OCI-LY7 (cell line): ENCODE measurements around the gene TPST1. TPM values are rescaled to one million over a fixed set of nuclear protein-coding genes. Genes with fewer than 3 reads are reported as not detected.

Experiments
- BruUV-seq: library from RNA; stranded (reverse); fragments of 400-500 nt; replicated peaks from 2 replicates; lab custom pipeline; 2021; lab: Mats Ljungman, UMichigan
- CTCF ChIA-PET: fragments of 300-600 bp; sonication (Branson Sonifier 250); formaldehyde crosslinking; loops from one replicate; lab custom pipeline; 2022; ENCODE audit warnings: antibody characterized with exemption; ENCODE audit not compliant: unreplicated experiment; lab: Charles Lee
- POLR2A ChIA-PET: fragments of 300-600 bp; sonication (Branson Sonifier 250); formaldehyde crosslinking; loops from one replicate; lab custom pipeline; 2022; ENCODE audit warnings: antibody characterized with exemption; lab: Charles Lee
- DNase-seq: peaks from one replicate; pipeline ENCODE4 v3.0.0-alpha.2; 2015; ENCODE audit warnings: low spot score
- H2AFZ ChIP-seq: fragments of 200-600 bp; sonication (generic), shearing (Covaris generic); 2 replicates; pipeline ENCODE4 v1.6.1; 2014; ENCODE audit warnings: mild to moderate bottlenecking, antibody characterized with exemption, low read length, moderate library complexity
- H3K27ac ChIP-seq: fragments of 200-600 bp; sonication (generic); 2 replicates; pipeline ENCODE4 v1.5.1; 2014; ENCODE audit warnings: mixed run types, low read depth, mild to moderate bottlenecking, moderate library complexity, low read length, inconsistent platforms; ENCODE audit not compliant: poor library complexity, severe bottlenecking
- H3K36me3 ChIP-seq: fragments of 200-600 bp; sonication (generic); 2 replicates; pipeline ENCODE4 v1.6.1; 2014; ENCODE audit warnings: mild to moderate bottlenecking, antibody characterized with exemption, low read length, moderate library complexity, mixed read lengths; ENCODE audit not compliant: insufficient read depth
- H3K4me1 ChIP-seq: fragments of 200-600 bp; sonication (generic); 2 replicates; pipeline ENCODE4 v1.5.1; 2014; ENCODE audit warnings: mild to moderate bottlenecking, low read length; ENCODE audit not compliant: insufficient read depth, poor library complexity, severe bottlenecking
- H3K4me2 ChIP-seq: fragments of 200-600 bp; sonication (generic); 2 replicates; pipeline ENCODE4 v1.6.1; 2014; ENCODE audit warnings: mild to moderate bottlenecking, low read length
- H3K4me3 ChIP-seq: fragments of 200-600 bp; sonication (generic); 2 replicates; pipeline ENCODE4 v1.5.1; 2014; ENCODE audit warnings: mild to moderate bottlenecking, low read depth, low read length; ENCODE audit not compliant: poor library complexity, severe bottlenecking
- H3K79me2 ChIP-seq: fragments of 200-600 bp; sonication (generic); 2 replicates; pipeline ENCODE4 v1.6.1; 2016; ENCODE audit warnings: low read depth, mild to moderate bottlenecking, low read length, moderate library complexity, mixed read lengths; ENCODE audit not compliant: insufficient read depth
- H3K9me2 ChIP-seq: fragments of 200-600 bp; sonication (generic); 2 replicates; pipeline ENCODE4 v1.6.1; 2016; ENCODE audit warnings: mild to moderate bottlenecking, low read length, mixed read lengths; ENCODE audit not compliant: insufficient read depth
- H3K9me3 ChIP-seq: fragments of 200-600 bp; sonication (generic); 2 replicates; pipeline ENCODE4 v1.6.1; 2014; ENCODE audit warnings: mild to moderate bottlenecking, mixed run types, low read length, mixed read lengths
- H4K20me1 ChIP-seq: fragments of 200-600 bp; sonication (generic); 2 replicates; pipeline ENCODE4 v1.6.1; 2014; ENCODE audit warnings: mild to moderate bottlenecking, antibody characterized with exemption, low read length, moderate library complexity, mixed read lengths; ENCODE audit not compliant: insufficient read depth
- CTCF ChIP-seq: fragments of 200-600 bp; sonication (generic); conservative IDR thresholded peaks from 2 replicates; pipeline ENCODE4 v1.5.1; 2014; ENCODE audit warnings: mild to moderate bottlenecking, antibody characterized with exemption, low read length, moderate library complexity, mixed read lengths
- EZH2phosphoT487 ChIP-seq: fragments of 200-600 bp; sonication (generic); IDR thresholded peaks from 2 replicates; pipeline ENCODE4 v1.6.1; 2018; ENCODE audit warnings: low read depth, borderline replicate concordance, mild to moderate bottlenecking, mixed run types, antibody characterized with exemption, low read length, moderate library complexity, mixed read lengths
- intact Hi-C: fragments of 100-400 bp; cut with micrococcal nuclease; formaldehyde crosslinking; loops from one replicate; pipeline ENCODE4 v1.10.0; 2022; ENCODE audit not compliant: unreplicated experiment
- total RNA-seq, 2 experiments: library from RNA; depleted of rRNA in 1 of 2; stranded (reverse); fragments of >200 nt in 1 of 2; shearing (Covaris generic) in 1 of 2; gene quantifications; 2 replicates each; pipeline ENCODE4 v1.2.3, GENCODE V29; 2014 to 2022

TPST1 gene
- total RNA-seq, 2 experiments from 2014 or later = 3.5 to 6.6 TPM

- Histone ChIP-seq H4K20me1 (no peaks in the 10 kb centered on the region), H3K4me1 (no peaks in the 10 kb centered on the region), H2AFZ (no peak overlapping the region), H3K36me3 (no peaks in the 10 kb centered on the region), H3K9me3 (peaks cover 5% of the 10 kb centered on the region; the same call in 1 of the 2 replicates), H3K27ac (no peak overlapping the region), H3K4me2 (no peak overlapping the region), H3K4me3 (no peak overlapping the region), H3K9me2 (no peaks in the 10 kb centered on the region), H3K79me2 (no peaks in the 10 kb centered on the region)
- POLR2A ChIA-PET = no interaction called here
- CTCF ChIA-PET = no interaction called here
- no peak for DNase-seq
- TF ChIP-seq CTCF (no peak), EZH2phosphoT487 (no peak)
- BruUV-seq = no TSS peak
- intact Hi-C loops = no loop called here
These were observed 128.3 kb downstream of the TPST1 start for GRCh38 chr7:66333443-66333842.

- no peak for DNase-seq
- CTCF ChIA-PET = no interaction called here
- Histone ChIP-seq H2AFZ (no peak overlapping the region), H3K36me3 (no peaks in the 10 kb centered on the region), H3K9me2 (no peaks in the 10 kb centered on the region), H3K9me3 (peaks cover 5% of the 10 kb centered on the region; the same call in 1 of the 2 replicates), H3K79me2 (no peaks in the 10 kb centered on the region), H3K4me3 (no peak overlapping the region), H3K4me1 (no peaks in the 10 kb centered on the region), H4K20me1 (no peaks in the 10 kb centered on the region), H3K27ac (no peak overlapping the region), H3K4me2 (no peak overlapping the region)
- TF ChIP-seq CTCF (no peak), EZH2phosphoT487 (no peak)
- POLR2A ChIA-PET = interaction anchor here (1.4 kb wide), 1 partner anchor 13 kb away, joined by 5 read pairs; no protein-coding TSS in a partner anchor
- no TSS peak for BruUV-seq
- intact Hi-C loops = no loop called here
These were observed 130.2 kb downstream of the TPST1 start for GRCh38 chr7:66335318-66335717.

GRCh38 chr7:66336760-66337159, 131.6 kb downstream of the TPST1 start:
- ChIA-PET CTCF (no interaction called here), POLR2A (interaction anchor here (0.7 to 1.4 kb wide), 3 partner anchors 12 to 531 kb away, joined by 3 to 5 read pairs (median 3); no protein-coding TSS in a partner anchor)
- Histone ChIP-seq H3K4me3 (no peak overlapping the region), H3K4me2 (no peak overlapping the region), H4K20me1 (no peaks in the 10 kb centered on the region), H3K36me3 (no peaks in the 10 kb centered on the region), H3K9me2 (no peaks in the 10 kb centered on the region), H3K27ac (no peak overlapping the region), H3K9me3 (peaks cover 5% of the 10 kb centered on the region; the same call in 1 of the 2 replicates), H3K4me1 (no peaks in the 10 kb centered on the region), H3K79me2 (no peaks in the 10 kb centered on the region), H2AFZ (no peak overlapping the region)
- intact Hi-C loops = no loop called here
- no peak for TF ChIP-seq EZH2phosphoT487
- TF ChIP-seq CTCF = no peak
- BruUV-seq = no TSS peak
- no peak for DNase-seq
